HG03060 (cell line): ENCODE data around the gene TENM4.

Source experiments
- ATAC-seq: cut with Tn5 transposase; IDR thresholded peaks from one replicate; pipeline ENCODE4 v1.9.1; 2021; ENCODE audit warnings: low read depth, moderate number of reproducible peaks; ENCODE audit not compliant: unreplicated experiment

The TENM4 gene

DNA sequence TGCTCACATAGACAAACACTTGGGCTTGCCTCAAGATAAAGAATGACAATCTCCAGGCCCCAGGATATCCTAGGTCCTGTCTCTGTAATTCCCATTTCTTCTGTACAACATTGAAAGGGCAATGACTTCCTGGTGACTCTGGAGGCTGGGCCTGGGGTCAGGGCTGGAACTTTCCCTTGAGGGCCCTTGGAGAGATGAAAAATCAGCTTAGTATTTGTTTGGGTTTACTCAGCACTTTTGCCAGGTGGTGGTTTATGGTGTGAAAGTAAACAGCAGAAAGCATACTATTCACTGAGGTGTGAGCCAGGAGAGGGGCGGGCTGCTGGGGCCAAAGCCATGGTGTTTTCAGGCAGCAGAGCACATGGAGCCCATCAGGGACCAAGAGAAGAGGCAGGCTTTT lies 651.5 kb downstream of the TENM4 start:
- no peak for ATAC-seq

- ATAC-seq: no peak
Measured at GRCh38 chr11:78788533-78788932, 652.3 kb downstream of the TENM4 start.

DNA sequence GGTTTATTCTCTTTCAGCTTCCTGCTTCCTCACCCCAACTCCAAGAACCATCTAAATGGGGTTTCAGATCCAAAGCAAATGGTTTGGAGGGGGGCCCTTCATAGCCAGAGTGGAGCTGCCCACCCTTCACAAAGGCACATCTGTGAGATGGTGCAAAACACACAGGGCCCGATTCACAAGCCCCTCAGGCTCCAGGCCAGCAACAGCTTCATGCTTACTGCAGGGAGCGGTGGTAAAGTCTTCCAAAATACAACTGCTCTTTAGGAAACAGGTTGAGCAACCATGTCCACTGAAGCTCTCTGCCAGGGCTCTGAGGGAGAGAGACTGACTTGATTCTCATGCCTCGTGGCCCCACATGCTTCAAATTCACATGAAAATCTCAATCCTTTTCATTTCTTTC lies 653.1 kb downstream of the TENM4 start:
- no peak for ATAC-seq

DNA sequence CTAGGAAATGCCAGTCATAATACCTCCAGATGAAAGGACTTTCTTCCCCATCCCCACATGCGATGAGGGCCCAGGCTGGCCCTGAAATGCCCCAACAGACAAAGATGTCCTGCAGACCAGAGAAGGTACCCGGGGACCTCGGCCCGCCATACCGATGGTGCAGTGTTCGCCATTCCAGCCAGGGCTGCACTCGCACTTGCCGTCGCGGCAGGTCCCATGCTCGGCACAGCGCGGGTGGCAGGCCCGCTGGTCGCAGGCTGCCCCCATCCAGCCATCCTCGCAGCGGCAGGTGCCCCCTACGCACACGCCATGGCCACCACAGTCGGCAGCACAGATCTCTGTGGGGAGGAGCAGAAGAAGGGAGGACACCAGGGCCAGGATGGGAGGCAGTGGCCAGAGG lies 654.1 kb downstream of the TENM4 start:
- no peak for ATAC-seq

DNA sequence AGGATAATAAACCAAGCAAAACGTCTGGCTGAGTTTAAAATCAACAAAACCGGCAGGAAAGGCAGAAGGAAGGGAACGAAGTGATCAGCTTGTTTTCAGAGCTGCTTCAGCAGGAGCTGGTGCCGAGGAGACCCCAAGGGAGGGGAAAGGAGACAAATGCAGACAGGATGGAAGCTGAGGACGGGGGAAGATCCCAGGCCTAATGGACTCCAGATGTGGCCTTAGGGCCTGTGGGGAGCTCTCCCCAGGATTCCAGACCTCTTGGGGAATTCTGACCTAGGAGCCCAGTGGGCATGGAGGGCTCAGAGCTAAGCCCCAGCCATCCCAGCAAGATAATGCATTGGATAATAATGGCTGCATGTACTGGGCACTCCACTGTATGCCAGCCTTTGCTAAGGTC lies 654.7 kb downstream of the TENM4 start:
- ATAC-seq: no peak

- ATAC-seq: no peak
Measured at GRCh38 chr11:78784321-78785061, 656.3 kb downstream of the TENM4 start.

GRCh38 chr11:78783846-78784245 lies 657.0 kb downstream of the TENM4 start:
- ATAC-seq: no peak

GRCh38 chr11:78783301-78783700 lies 657.5 kb downstream of the TENM4 start:
- no peak for ATAC-seq

DNA sequence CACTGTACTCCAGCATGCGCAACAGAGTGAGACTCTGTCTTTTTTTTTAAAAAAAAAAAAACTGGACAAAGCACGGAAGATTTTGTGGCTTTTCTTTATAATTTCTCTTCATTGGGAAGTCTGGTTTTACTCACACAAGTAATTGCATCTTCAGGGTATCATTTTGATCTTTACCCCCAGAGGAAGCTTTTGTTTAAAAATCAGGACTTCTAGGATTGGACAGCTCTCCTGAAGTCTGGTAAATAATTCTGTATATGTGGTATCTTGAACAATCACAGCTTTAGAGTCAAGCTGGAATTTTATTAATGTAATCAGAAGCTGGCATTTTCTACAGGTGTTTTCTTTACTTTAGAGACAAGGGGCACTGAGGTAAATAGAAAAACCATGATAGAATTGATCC lies 658.1 kb downstream of the TENM4 start:
- no peak for ATAC-seq

GRCh38 chr11:78780889-78781288 lies 659.9 kb downstream of the TENM4 start:
- ATAC-seq: no peak

- no peak for ATAC-seq
Measured at GRCh38 chr11:78773492-78773891, 667.3 kb downstream of the TENM4 start.

DNA sequence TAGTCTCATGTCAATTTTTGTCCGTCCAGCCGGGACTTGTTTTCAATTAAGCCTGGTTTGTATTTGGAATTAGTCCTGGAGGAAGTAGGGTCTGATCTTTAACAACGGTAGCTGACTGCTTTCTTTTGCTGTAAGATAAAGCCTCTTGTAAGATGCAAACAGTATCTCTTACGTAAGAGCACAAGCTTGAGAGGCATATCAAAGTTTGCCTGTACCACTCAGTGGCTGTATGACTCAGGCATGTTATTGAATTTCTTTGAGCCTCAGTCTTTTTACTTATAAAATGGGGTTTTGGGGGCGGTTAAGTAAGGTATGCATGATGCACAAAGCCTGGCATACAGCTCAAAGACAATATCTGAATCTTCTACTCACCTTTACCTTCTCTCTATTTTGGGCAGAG lies 667.8 kb downstream of the TENM4 start:
- ATAC-seq: no peak

GRCh38 chr11:78772186-78772585 lies 668.6 kb downstream of the TENM4 start:
- no peak for ATAC-seq

- ATAC-seq: no peak
Measured at GRCh38 chr11:78770931-78771330, 669.9 kb downstream of the TENM4 start.

DNA sequence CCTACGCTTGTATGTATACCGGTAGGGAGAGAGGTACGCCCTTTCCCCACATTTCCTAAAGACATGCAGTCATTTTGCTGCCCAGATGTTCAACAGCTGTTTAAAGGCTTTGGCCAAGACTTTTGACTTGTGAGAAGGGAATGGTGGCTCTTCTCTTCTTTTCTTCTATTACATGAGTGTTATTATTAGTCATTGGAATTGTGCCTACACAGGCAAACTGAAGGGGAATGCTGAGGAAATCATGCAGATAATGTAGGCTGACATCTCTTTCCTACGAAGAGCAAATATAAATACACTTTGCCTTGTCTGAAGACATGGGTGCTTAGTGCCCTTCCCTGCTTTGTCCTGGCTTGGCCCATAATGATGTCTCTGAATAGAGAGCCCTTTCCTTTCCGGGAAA lies 671.9 kb downstream of the TENM4 start:
- no peak for ATAC-seq

- ATAC-seq: no peak
Measured at GRCh38 chr11:78768345-78768744, 672.5 kb downstream of the TENM4 start.

DNA sequence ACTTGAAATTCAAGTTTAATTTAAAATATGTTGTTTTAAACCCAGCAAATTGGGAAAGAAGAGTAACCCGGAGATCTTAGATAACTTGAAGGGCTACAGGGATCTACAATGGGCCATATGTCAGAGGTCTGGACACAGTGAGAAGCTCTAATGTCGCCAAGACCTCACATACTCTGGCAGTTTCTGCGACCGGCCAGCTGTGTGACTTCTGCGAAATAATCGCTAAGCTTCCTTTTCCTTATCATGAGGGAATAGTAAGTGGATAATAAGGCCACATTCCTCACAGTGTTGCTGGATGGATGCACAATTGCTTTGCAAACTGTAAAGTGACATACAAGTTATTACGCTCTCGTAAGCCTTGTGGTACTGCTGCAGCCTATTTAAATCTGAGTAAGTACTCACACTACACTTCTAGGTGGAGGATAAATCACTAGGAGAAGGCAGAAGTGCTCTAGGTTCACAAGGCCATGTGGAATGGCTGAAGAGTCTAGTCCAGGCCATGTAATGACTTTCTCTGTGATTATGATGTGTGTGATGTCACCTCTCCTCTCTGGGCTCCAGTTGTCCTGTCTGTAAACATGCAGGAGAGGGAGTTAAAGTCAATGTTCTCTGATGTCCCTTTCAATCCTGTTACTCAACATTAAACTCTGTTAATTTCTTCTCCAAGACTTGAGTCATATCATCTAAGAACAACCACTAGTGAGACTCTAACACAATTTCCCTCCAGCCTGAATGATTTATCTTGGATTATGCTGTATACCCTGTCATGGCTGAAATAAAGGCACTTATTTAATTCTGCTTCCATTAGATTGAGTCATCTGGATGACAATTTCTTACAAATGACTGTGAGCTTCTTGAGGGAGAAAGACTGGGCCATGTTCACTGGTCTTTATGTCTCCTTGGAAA lies 673.5 kb downstream of the TENM4 start:
- ATAC-seq: no peak

DNA sequence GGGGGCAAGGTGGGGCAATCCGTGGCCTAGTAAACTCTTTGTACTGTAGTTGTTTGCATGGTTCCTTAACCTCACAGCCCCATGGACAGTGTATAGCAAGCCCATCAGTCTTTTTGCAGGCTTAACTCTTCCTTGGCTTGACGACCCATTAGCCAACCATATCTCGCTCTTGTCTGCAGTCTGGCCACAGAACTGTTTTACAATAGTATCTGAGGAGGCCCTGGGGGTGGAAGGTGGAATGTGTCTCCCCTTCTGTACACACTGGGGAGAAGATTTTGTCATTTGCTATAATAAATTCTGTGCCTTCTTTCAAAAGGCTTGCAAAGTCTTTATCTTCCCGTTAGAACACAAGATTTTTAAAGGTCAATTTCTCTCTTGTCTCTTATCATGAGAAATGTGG lies 675.9 kb downstream of the TENM4 start:
- no peak for ATAC-seq

GRCh38 chr11:78763664-78764063 lies 677.2 kb downstream of the TENM4 start:
- ATAC-seq: no peak

GRCh38 chr11:78762105-78762504 lies 678.7 kb downstream of the TENM4 start:
- ATAC-seq: no peak

- no peak for ATAC-seq
Measured at GRCh38 chr11:78759071-78759470, 681.8 kb downstream of the TENM4 start.

- no peak for ATAC-seq
Measured at GRCh38 chr11:78753297-78753696, 687.5 kb downstream of the TENM4 start.
